HPDE6-E6E7 (cell line): ENCODE data around the gene ANO2.
"Not testable (repeated sequence)": the region's sequence is repeated elsewhere in the genome, so short reads cannot be mapped to it uniquely, and the experiment has no call there.

ENCODE experiments used
- DNase-seq: peaks from one replicate; pipeline ENCODE4 v3.0.0; 2011; ENCODE audit warnings: missing footprints; ENCODE audit errors: extremely low spot score

The ANO2 gene

GRCh38 chr12:5669624-5670023, 275.4 kb downstream of the ANO2 start:
- not testable (repeated sequence) for DNase-seq

- no peak for DNase-seq
Observed at GRCh38 chr12:5665615-5666014, 279.4 kb downstream of the ANO2 start.

- no peak for DNase-seq
Observed at GRCh38 chr12:5661811-5662210, 283.2 kb downstream of the ANO2 start.

- no peak for DNase-seq
Observed at GRCh38 chr12:5660238-5660637, 284.8 kb downstream of the ANO2 start.

- not testable (repeated sequence) for DNase-seq
Observed at GRCh38 chr12:5658339-5658941, 286.6 kb downstream of the ANO2 start.

GRCh38 chr12:5656836-5657235, 288.2 kb downstream of the ANO2 start:
- DNase-seq, result no peak

GRCh38 chr12:5655120-5655519, 289.9 kb downstream of the ANO2 start:
- no peak for DNase-seq

GRCh38 chr12:5654019-5654418, 291.0 kb downstream of the ANO2 start:
- no peak for DNase-seq

- DNase-seq, result no peak
Observed at GRCh38 chr12:5650829-5651461, 294.1 kb downstream of the ANO2 start.

GRCh38 chr12:5650281-5650680, 294.8 kb downstream of the ANO2 start:
- DNase-seq, result no peak

GRCh38 chr12:5648692-5649359, 296.2 kb downstream of the ANO2 start:
- no peak for DNase-seq

- DNase-seq, result no peak
Observed at GRCh38 chr12:5643266-5643665, 301.8 kb downstream of the ANO2 start.

- DNase-seq, result no peak
Observed at GRCh38 chr12:5637698-5638097, 307.4 kb downstream of the ANO2 start.

- no peak for DNase-seq
Observed at GRCh38 chr12:5636907-5637306, 308.2 kb downstream of the ANO2 start.

GRCh38 chr12:5633106-5633505, 312.0 kb downstream of the ANO2 start:
- no peak for DNase-seq

GRCh38 chr12:5632453-5632852, 312.6 kb downstream of the ANO2 start:
- no peak for DNase-seq

GRCh38 chr12:5631497-5631896, 313.6 kb downstream of the ANO2 start:
- no peak for DNase-seq

GRCh38 chr12:5630726-5631125, 314.3 kb downstream of the ANO2 start:
- DNase-seq, result no peak

GRCh38 chr12:5628501-5628900, 316.6 kb downstream of the ANO2 start:
- no peak for DNase-seq

- no peak for DNase-seq
Observed at GRCh38 chr12:5627053-5627630, 317.9 kb downstream of the ANO2 start.

GRCh38 chr12:5626151-5626550, 318.9 kb downstream of the ANO2 start:
- DNase-seq, result no peak

GRCh38 chr12:5624486-5625272, 320.4 kb downstream of the ANO2 start:
- no peak for DNase-seq
